ENCODE measurements around the gene CA5A.

DNA sequence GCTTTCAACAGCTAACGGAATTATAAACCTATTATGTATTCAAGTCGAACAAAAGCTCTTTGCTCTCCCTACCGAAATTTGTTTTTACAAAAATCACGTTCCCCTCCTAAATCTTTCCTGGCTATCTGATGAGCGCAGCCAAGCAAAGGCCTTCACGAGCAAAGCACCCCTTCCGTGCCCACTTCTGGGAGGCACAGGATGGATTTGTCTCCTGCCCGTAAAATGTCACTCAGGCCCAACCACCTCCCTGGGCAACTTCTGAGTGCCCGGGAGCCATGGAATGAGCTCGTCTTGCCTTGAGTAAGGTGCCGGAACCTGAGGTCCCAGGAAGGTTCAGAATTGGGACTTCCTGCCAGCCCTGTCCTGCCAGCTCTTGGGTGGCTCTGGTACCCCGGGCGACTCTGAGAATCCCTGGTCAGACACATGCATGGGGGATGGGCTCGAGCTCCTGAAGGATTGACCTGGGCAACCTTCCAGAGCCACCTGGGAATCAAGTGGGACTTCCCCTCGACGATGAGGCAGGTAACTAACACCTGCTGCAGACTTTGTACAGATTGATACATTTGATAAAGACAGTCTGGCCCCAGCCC is 86.8 kb downstream of the CA5A start:
- TF ChIP-seq, protein P1, sequence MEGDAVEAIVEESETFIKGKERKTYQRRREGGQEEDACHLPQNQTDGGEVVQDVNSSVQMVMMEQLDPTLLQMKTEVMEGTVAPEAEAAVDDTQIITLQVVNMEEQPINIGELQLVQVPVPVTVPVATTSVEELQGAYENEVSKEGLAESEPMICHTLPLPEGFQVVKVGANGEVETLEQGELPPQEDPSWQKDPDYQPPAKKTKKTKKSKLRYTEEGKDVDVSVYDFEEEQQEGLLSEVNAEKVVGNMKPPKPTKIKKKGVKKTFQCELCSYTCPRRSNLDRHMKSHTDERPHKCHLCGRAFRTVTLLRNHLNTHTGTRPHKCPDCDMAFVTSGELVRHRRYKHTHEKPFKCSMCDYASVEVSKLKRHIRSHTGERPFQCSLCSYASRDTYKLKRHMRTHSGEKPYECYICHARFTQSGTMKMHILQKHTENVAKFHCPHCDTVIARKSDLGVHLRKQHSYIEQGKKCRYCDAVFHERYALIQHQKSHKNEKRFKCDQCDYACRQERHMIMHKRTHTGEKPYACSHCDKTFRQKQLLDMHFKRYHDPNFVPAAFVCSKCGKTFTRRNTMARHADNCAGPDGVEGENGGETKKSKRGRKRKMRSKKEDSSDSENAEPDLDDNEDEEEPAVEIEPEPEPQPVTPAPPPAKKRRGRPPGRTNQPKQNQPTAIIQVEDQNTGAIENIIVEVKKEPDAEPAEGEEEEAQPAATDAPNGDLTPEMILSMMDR (IDR thresholded peaks at IDR 0.05) = no peak
- TF ChIP-seq POLR2A (IDR thresholded peaks at IDR 0.05) = no peak

Data from uterus (tissue), 2 donors.